Activated CD4-positive, alpha-beta T cell treated with anti-CD3 and anti-CD28 coated beads for 36 hours (primary cell): ENCODE measurements around the gene AARS2. TPM values are rescaled to one million over a fixed set of nuclear protein-coding genes. Genes with fewer than 3 reads are reported as not detected.
A peak's percentile ranks its signal among the peaks of the same experiment; 100 is the strongest.

ENCODE experiments used
- ATAC-seq: fragments of 200-7000 bp; cut with Tn5 transposase; one replicate; pipeline ENCODE4 v1.10.0; 2021; ENCODE audit warnings: mild to moderate bottlenecking, moderate library complexity
- CTCF ChIA-PET: fragments of 350-600 bp; sonication (Branson Sonifier 250); formaldehyde crosslinking; loops from one replicate; lab custom pipeline; 2021; ENCODE audit warnings: antibody characterized with exemption; lab: Charles Lee
- POLR2A ChIA-PET: fragments of 350-600 bp; sonication (Branson Sonifier 250); formaldehyde crosslinking; loops from one replicate; lab custom pipeline; 2021; ENCODE audit warnings: antibody characterized with exemption, inconsistent platforms; lab: Charles Lee
- DNase-seq: peaks from one replicate; pipeline ENCODE4 v3.0.0-alpha.2; 2020
- H3K27ac Mint-ChIP-seq: one replicate; pipeline ENCODE4 v1.8.0; 2021; ENCODE audit warnings: mixed read lengths
- H3K27me3 Mint-ChIP-seq: one replicate; pipeline ENCODE4 v1.8.0; 2021; ENCODE audit warnings: mixed read lengths
- H3K36me3 Mint-ChIP-seq: one replicate; pipeline ENCODE4 v1.8.0; 2021; ENCODE audit warnings: low read depth, mixed read lengths
- H3K4me1 Mint-ChIP-seq: one replicate; pipeline ENCODE4 v1.8.0; 2021; ENCODE audit warnings: mixed read lengths
- H3K4me3 Mint-ChIP-seq: one replicate; pipeline ENCODE4 v1.8.0; 2021; ENCODE audit warnings: mild to moderate bottlenecking, moderate library complexity, mixed read lengths
- H3K9me3 Mint-ChIP-seq: one replicate; pipeline ENCODE4 v1.8.0; 2021; ENCODE audit warnings: low read depth, mixed read lengths
- intact Hi-C, 2 experiments: fragments of 100-400 bp; cut with DNase I in 1 of 2; cut with micrococcal nuclease in 1 of 2; formaldehyde crosslinking; loops; one replicate each; pipeline versions ENCODE4 v1.14.2 to v1.15.1; 2022 to 2024; cut with DNase I, micrococcal nuclease
- total RNA-seq, 2 experiments: library from RNA; stranded (reverse); gene quantifications; one replicate each; pipeline ENCODE4 v1.2.3, GENCODE V29; 2021

AARS2 gene
- total RNA-seq, 2 experiments from 2014 or later, result 15.2 to 17.5 TPM

- ChIA-PET POLR2A (interaction anchor here (1.5 to 2.4 kb wide), 2 partner anchors 9 to 16 kb away, joined by 7 to 12 read pairs; partner anchors contain the start of gene HSP90AB1), CTCF (interaction anchor here (0.9 to 2.0 kb wide), 8 partner anchors 9 to 111 kb away, joined by 3 to 9 read pairs (median 3); partner anchors contain the start of genes AARS2, HSP90AB1 and SLC29A1)
- H3K9me3 Mint-ChIP-seq, result no peaks in the 10 kb centered on the region
- peak overlapping the region; percentile 88 for H3K4me3 Mint-ChIP-seq
- peaks cover 33% of the 10 kb centered on the region for H3K36me3 Mint-ChIP-seq
- DNase-seq (no peak), ATAC-seq (no peak)
- intact Hi-C loops, result no loop called here
- H3K27ac Mint-ChIP-seq, result peak overlapping the region; percentile 93
- no peaks in the 10 kb centered on the region for H3K27me3 Mint-ChIP-seq
- H3K4me1 Mint-ChIP-seq, result peaks cover 50% of the 10 kb centered on the region
These were observed 50.4 kb downstream of the AARS2 start for GRCh38 chr6:44262467-44263353.

- ATAC-seq (no peak), DNase-seq (no peak)
- ChIA-PET CTCF (interaction anchor here (1.1 to 2.0 kb wide), 6 partner anchors 8 to 110 kb away, joined by 3 to 9 read pairs (median 4); partner anchors contain the start of genes AARS2, HSP90AB1 and SLC29A1), POLR2A (interaction anchor here (2.4 kb wide), 1 partner anchor 14 kb away, joined by 12 read pairs; the partner anchor contains the start of gene HSP90AB1)
- peaks cover 35% of the 10 kb centered on the region for H3K36me3 Mint-ChIP-seq
- no peaks in the 10 kb centered on the region for H3K27me3 Mint-ChIP-seq
- no peak overlapping the region for H3K4me3 Mint-ChIP-seq
- intact Hi-C loops, result no loop called here
- H3K4me1 Mint-ChIP-seq, result peaks cover 46% of the 10 kb centered on the region
- no peaks in the 10 kb centered on the region for H3K9me3 Mint-ChIP-seq
- H3K27ac Mint-ChIP-seq, result no peak overlapping the region
These were observed 51.6 kb downstream of the AARS2 start for GRCh38 chr6:44261581-44261980.

- H3K27ac Mint-ChIP-seq, result peak overlapping the region; percentile 5
- ChIA-PET POLR2A (no interaction called here), CTCF (interaction anchor here (1.7 kb wide), 1 partner anchor 38 kb away, joined by 5 read pairs; the partner anchor contains the start of gene SLC29A1)
- H3K36me3 Mint-ChIP-seq, result peaks cover 37% of the 10 kb centered on the region
- DNase-seq (no peak), ATAC-seq (no peak)
- H3K4me3 Mint-ChIP-seq, result no peak overlapping the region
- intact Hi-C loops, result no loop called here
- no peaks in the 10 kb centered on the region for H3K27me3 Mint-ChIP-seq
- peaks cover 48% of the 10 kb centered on the region for H3K4me1 Mint-ChIP-seq
- no peaks in the 10 kb centered on the region for H3K9me3 Mint-ChIP-seq
These were observed 52.5 kb downstream of the AARS2 start for GRCh38 chr6:44260451-44261297.

GRCh38 chr6:44260011-44260410 is 53.1 kb downstream of the AARS2 start:
- peaks cover 38% of the 10 kb centered on the region for H3K36me3 Mint-ChIP-seq
- H3K4me3 Mint-ChIP-seq, result no peak overlapping the region
- H3K4me1 Mint-ChIP-seq, result peaks cover 55% of the 10 kb centered on the region
- intact Hi-C loops, result no loop called here
- H3K27ac Mint-ChIP-seq, result no peak overlapping the region
- no peaks in the 10 kb centered on the region for H3K27me3 Mint-ChIP-seq
- ChIA-PET POLR2A (no interaction called here), CTCF (no interaction called here)
- DNase-seq, result no peak
- no peaks in the 10 kb centered on the region for H3K9me3 Mint-ChIP-seq
- no peak for ATAC-seq

- intact Hi-C loops, result no loop called here
- peak overlapping the region; percentile 89 for H3K27ac Mint-ChIP-seq
- H3K36me3 Mint-ChIP-seq, result peaks cover 45% of the 10 kb centered on the region
- POLR2A ChIA-PET, result interaction anchor here (4.3 kb wide), 1 partner anchor 12 kb away, joined by 70 read pairs; the partner anchor contains the start of gene HSP90AB1
- no peaks in the 10 kb centered on the region for H3K27me3 Mint-ChIP-seq
- no peak for DNase-seq
- H3K4me3 Mint-ChIP-seq, result no peak overlapping the region
- H3K9me3 Mint-ChIP-seq, result no peaks in the 10 kb centered on the region
- CTCF ChIA-PET, result no interaction called here
- H3K4me1 Mint-ChIP-seq, result peaks cover 58% of the 10 kb centered on the region
- ATAC-seq, result no peak
These were observed 54.2 kb downstream of the AARS2 start for GRCh38 chr6:44258921-44259320.

- no peaks in the 10 kb centered on the region for H3K9me3 Mint-ChIP-seq
- ChIA-PET CTCF (no interaction called here), POLR2A (interaction anchor here (4.3 kb wide), 1 partner anchor 11 kb away, joined by 70 read pairs; the partner anchor contains the start of gene HSP90AB1)
- no peak for ATAC-seq
- peak overlapping the region; percentile 83 for H3K4me3 Mint-ChIP-seq
- H3K4me1 Mint-ChIP-seq, result peaks cover 59% of the 10 kb centered on the region
- H3K27me3 Mint-ChIP-seq, result no peaks in the 10 kb centered on the region
- H3K36me3 Mint-ChIP-seq, result peaks cover 48% of the 10 kb centered on the region
- no peak for DNase-seq
- H3K27ac Mint-ChIP-seq, result peak overlapping the region; percentile 89
- intact Hi-C loops, result no loop called here
These were observed 54.8 kb downstream of the AARS2 start for GRCh38 chr6:44258325-44258863.

- CTCF ChIA-PET, result interaction anchor here (1.5 to 3.1 kb wide), 2 partner anchors 11 to 85 kb away, joined by 16 to 40 read pairs; partner anchors contain the start of gene HSP90AB1
- peaks cover 58% of the 10 kb centered on the region for H3K4me1 Mint-ChIP-seq
- intact Hi-C loops, result loop anchor here (1.0 to 2.0 kb wide), 5 partner anchors 7 to 161 kb away; partner anchors contain the start of genes HSP90AB1 (in 2 of the 2), NFKBIE (in 2 of the 2) and SLC29A1 (in 1 of the 2)
- H3K9me3 Mint-ChIP-seq, result no peaks in the 10 kb centered on the region
- peaks cover 49% of the 10 kb centered on the region for H3K36me3 Mint-ChIP-seq
- POLR2A ChIA-PET, result interaction anchor here (3.7 to 4.3 kb wide), 2 partner anchors 11 to 34 kb away, joined by 28 to 70 read pairs; partner anchors contain the start of genes HSP90AB1 and SLC29A1
- H3K27me3 Mint-ChIP-seq, result no peaks in the 10 kb centered on the region
- DNase-seq, result no peak
- H3K4me3 Mint-ChIP-seq, result peak overlapping the region; percentile 83
- no peak for ATAC-seq
- H3K27ac Mint-ChIP-seq, result peak overlapping the region; percentile 89
These were observed 55.3 kb downstream of the AARS2 start for GRCh38 chr6:44257753-44258324.

- intact Hi-C loops, result loop anchor here (1.0 to 2.0 kb wide), 5 partner anchors 8 to 160 kb away; partner anchors contain the start of genes HSP90AB1 (in 2 of the 2), NFKBIE (in 2 of the 2) and SLC29A1 (in 1 of the 2)
- peaks cover 56% of the 10 kb centered on the region for H3K4me1 Mint-ChIP-seq
These were observed 56.0 kb downstream of the AARS2 start, which contains the start of gene SLC35B2 for GRCh38 chr6:44257025-44257752. Gene SLC35B2 (minus strand): TSS chr6:44257528. CDS start chr6:44257410, 118 bp downstream.

GRCh38 chr6:44256775-44257024 is 56.4 kb downstream of the AARS2 start:
- H3K27me3 Mint-ChIP-seq, result no peaks in the 10 kb centered on the region
- no peaks in the 10 kb centered on the region for H3K9me3 Mint-ChIP-seq
- peaks cover 57% of the 10 kb centered on the region for H3K4me1 Mint-ChIP-seq
- CTCF ChIA-PET, result interaction anchor here (0.5 to 3.1 kb wide), 25 partner anchors 8 to 160 kb away, joined by 3 to 40 read pairs (median 4); partner anchors contain the start of genes AARS2, HSP90AB1 and SLC29A1
- intact Hi-C loops, result loop anchor here (1.0 to 2.0 kb wide), 5 partner anchors 9 to 160 kb away; partner anchors contain the start of genes HSP90AB1 (in 2 of the 2), NFKBIE (in 2 of the 2) and SLC29A1 (in 1 of the 2)
- H3K27ac Mint-ChIP-seq, result peak overlapping the region; percentile 90
- POLR2A ChIA-PET, result interaction anchor here (1.4 to 4.3 kb wide), 3 partner anchors 10 to 33 kb away, joined by 3 to 70 read pairs (median 28); partner anchors contain the start of genes HSP90AB1 and SLC29A1
- DNase-seq (no peak), ATAC-seq (no peak)
- H3K36me3 Mint-ChIP-seq, result peaks cover 53% of the 10 kb centered on the region
- H3K4me3 Mint-ChIP-seq, result peak overlapping the region; percentile 83

More at GRCh38 chr6:44257025-44257752, 56.0 kb downstream of the AARS2 start, which contains the start of gene SLC35B2:
- ChIA-PET POLR2A (interaction anchor here (1.4 to 4.3 kb wide), 3 partner anchors 10 to 33 kb away, joined by 3 to 70 read pairs (median 28); partner anchors contain the start of genes HSP90AB1 and SLC29A1), CTCF (interaction anchor here (0.5 to 3.1 kb wide), 22 partner anchors 7 to 141 kb away, joined by 3 to 40 read pairs (median 4); partner anchors contain the start of genes AARS2, HSP90AB1 and SLC29A1)
- Mint-ChIP-seq H3K27me3 (no peaks in the 10 kb centered on the region), H3K27ac (peak within 1 kb of the TSS; percentile 90), H3K9me3 (no peaks in the 10 kb centered on the region), H3K36me3 (peaks cover 49% of the 10 kb centered on the region), H3K4me3 (peak within 1 kb of the TSS; percentile 83)
- ATAC-seq, result peak; percentile 72
- peak; percentile 81 for DNase-seq
